DMS114 treated with DMSO at 0.1 percent for 48 hours (cell line): ENCODE data around the gene MTCH2.
"Not testable (repeated sequence)": the region's sequence is repeated elsewhere in the genome, so short reads cannot be mapped to it uniquely, and the experiment has no call there.

Source experiments
- DNase-seq: peaks from one replicate; lab custom pipeline; 2025; ENCODE audit not compliant: unreplicated experiment; lab: John Stamatoyannopoulos, UW

MTCH2 gene

GRCh38 chr11:47642099-47642855 lies at the start of gene MTCH2:
TSS of gene MTCH2 (minus strand) at chr11:47642559. CDS start at chr11:47642465, 94 bp downstream.
- DNase-seq = peak; percentile 88

- no peak for DNase-seq
Measured at GRCh38 chr11:47691979-47692378, 49.6 kb upstream of the MTCH2 start.

- no peak for DNase-seq
Measured at GRCh38 chr11:47689480-47689879, 47.1 kb upstream of the MTCH2 start.

GRCh38 chr11:47688991-47689390 lies 46.6 kb upstream of the MTCH2 start:
- DNase-seq = no peak

- no peak for DNase-seq
Measured at GRCh38 chr11:47688111-47688510, 45.8 kb upstream of the MTCH2 start.

GRCh38 chr11:47686704-47687103 lies 44.3 kb upstream of the MTCH2 start:
- DNase-seq = not testable (repeated sequence)

- DNase-seq = no peak
Measured at GRCh38 chr11:47686151-47686550, 43.8 kb upstream of the MTCH2 start.

- no peak for DNase-seq
Measured at GRCh38 chr11:47675851-47676250, 33.5 kb upstream of the MTCH2 start.

GRCh38 chr11:47672283-47672730 lies 29.9 kb upstream of the MTCH2 start:
- no peak for DNase-seq

GRCh38 chr11:47669856-47670255 lies 27.5 kb upstream of the MTCH2 start:
- DNase-seq = no peak

- no peak for DNase-seq
Measured at GRCh38 chr11:47668665-47669064, 26.3 kb upstream of the MTCH2 start.

- DNase-seq = no peak
Measured at GRCh38 chr11:47667555-47667954, 25.2 kb upstream of the MTCH2 start.

GRCh38 chr11:47667135-47667534 lies 24.8 kb upstream of the MTCH2 start:
- no peak for DNase-seq

- DNase-seq = not testable (repeated sequence)
Measured at GRCh38 chr11:47664936-47665335, 22.6 kb upstream of the MTCH2 start.

GRCh38 chr11:47661245-47661644 lies 18.9 kb upstream of the MTCH2 start:
- DNase-seq = no peak

GRCh38 chr11:47659276-47659675 lies 16.9 kb upstream of the MTCH2 start:
- DNase-seq = no peak

GRCh38 chr11:47656260-47656885 lies 14.0 kb upstream of the MTCH2 start:
- DNase-seq = no peak

GRCh38 chr11:47651818-47652469 lies 9.6 kb upstream of the MTCH2 start:
- DNase-seq = no peak

- no peak for DNase-seq
Measured at GRCh38 chr11:47649276-47649675, 6.9 kb upstream of the MTCH2 start.

GRCh38 chr11:47646019-47646418 lies 3.7 kb upstream of the MTCH2 start:
- DNase-seq = no peak

GRCh38 chr11:47645500-47645899 lies 3.1 kb upstream of the MTCH2 start:
- no peak for DNase-seq

- DNase-seq = no peak
Measured at GRCh38 chr11:47641600-47642098, 710 bp downstream of the MTCH2 start.
